ENCODE results near the gene KRT28.
"Not testable (repeated sequence)": the region's sequence is repeated elsewhere in the genome, so short reads cannot be mapped to it uniquely, and the experiment has no call there.

The KRT28 gene

DNA sequence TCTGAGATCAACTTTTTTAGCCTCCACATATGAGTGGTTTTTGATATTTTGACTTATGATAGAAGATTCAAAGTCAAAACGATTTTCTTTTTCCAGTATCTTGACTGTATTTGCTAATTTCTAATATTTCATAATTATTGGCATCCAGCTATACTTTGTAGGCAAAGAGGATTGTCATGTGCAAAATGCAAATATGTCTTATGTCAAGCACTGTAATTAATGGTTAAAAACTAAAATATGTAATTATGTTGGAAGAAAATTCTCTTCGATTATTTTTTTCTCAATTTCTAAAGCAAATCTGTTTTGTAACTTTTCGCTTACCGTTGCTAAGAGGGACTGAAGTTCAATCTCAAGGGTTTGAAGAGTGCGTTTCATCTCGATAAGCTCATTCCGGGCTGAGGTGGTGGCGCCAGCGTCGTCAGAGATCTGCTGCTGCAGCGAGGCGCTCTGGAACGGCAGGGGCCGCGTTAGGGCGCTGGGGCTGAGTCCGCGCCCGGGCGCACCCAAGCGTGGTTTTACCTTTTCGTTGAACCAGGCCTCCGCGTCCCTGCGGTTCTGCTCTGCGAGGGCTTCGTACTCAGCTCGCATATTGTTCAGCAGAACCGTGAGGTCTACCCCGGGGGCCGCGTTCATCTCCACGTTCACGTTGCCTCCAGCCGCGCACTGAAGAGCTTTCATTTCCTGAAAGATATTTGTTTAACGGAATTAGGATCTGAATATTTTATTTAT, 20.4 kb downstream of the KRT28 start:
- peak in 1 of 2 donors; percentile 5 for DNase-seq (ENCODE audit: extremely low read depth in 1 of 2, low read depth in 1 of 2)

DNA sequence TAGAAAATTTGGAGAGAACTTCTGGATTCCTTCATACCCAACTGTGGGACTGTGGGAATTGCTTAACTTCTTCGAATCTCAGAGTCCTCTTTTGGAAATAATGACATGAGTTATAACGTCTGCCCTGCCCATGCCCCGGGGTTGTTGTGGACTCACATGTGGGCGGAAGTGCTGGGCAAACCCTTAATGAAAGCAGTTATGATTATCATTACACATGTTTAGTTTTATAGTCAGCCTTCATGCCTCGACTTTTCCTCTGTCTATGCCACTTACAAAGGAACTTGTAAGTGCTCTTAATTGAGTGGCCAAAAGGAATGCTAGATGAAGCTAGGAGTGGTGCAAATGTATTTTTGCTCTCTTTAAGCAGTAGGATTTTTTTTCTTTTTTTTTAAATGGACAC, 21.3 kb downstream of the KRT28 start:
- no peak for DNase-seq (ENCODE audit: extremely low read depth in 1 of 2, low read depth in 1 of 2)

DNA sequence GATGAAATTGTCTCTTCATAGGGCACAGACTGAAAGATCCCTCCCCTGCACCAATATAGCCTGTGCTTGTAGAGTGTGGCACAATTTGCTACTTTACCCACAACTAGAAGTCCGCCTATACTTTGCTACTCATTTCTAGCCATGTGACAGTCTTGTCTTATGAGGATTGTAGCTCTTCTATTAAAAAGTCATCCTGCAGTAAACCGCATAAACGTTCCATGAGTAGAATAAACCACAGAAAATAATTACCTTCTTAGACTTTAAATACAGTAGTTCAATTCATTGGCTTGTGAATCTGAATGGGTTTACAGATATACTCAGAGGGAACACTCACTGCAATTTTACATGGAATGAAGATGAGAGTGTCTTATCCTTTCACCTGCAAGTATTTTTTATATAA, 21.8 kb downstream of the KRT28 start:
- no peak for DNase-seq (ENCODE audit: extremely low read depth in 1 of 2, low read depth in 1 of 2)

DNA sequence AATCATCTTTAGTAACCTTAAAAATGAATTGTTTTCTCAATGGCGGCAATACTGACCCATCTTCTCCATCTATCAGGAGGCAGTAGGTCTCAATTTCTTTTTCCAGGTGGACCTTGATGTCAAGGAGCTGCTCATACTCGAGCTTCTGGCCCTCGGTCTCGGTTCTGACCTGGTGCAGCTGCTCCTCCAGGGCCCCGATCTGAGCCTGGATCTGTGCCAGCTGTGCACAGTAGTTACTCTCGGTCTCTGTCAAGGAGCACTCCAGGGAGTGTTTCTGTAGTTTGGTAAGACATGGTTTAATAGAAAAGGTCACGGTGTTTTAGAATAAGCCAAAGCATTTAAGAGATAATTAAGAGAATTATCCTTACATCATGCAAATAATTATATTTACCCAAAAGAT, 22.3 kb downstream of the KRT28 start:
- DNase-seq (ENCODE audit: extremely low read depth in 1 of 2, low read depth in 1 of 2): no peak

DNA sequence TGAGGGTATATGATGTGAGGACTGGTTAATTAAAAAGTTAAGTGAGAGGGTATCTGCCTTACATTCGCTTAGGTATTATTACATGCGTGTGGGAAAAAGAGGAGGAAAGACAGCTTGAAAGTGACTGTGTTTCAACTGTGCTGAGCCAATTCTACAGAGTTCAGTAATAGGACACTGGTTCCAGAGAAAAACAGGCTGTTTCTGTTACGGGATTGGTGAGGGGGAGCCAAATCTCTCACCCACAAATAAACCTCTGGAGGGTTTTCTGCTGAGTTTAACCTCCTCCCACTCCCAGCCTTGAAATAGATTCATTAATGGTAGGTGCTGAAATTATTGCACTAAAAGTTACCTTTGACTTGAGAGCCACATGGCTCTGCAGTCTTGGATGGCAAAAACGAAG, 23.8 kb downstream of the KRT28 start:
- no peak for DNase-seq (ENCODE audit: extremely low read depth in 1 of 2, low read depth in 1 of 2)

DNA sequence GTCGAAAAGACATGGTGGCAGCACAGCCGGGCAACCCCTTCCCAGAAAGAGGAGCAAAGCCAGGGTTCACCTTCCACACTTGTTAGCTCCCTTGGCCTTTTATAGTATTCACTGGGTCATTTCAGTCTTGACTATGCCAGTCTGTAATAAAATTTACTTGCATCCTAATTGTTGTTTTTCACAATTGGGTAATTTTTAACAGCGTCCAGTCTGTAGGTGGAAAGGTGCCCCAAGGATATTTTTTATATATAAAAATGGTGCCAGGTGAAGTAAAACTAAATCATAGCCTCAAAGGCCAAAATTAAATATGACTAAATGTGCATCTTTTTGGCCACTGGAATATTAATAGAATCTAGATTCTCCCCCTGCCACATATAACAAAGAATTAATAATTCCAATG, 27.7 kb downstream of the KRT28 start, which contains the start of gene KRT26:
TSS of gene KRT26 (minus strand) at position 101 of the 400 bp plus-strand sequence. CDS start at position 13, 88 bp downstream.
- DNase-seq (ENCODE audit: extremely low read depth in 1 of 2, low read depth in 1 of 2): no peak

DNA sequence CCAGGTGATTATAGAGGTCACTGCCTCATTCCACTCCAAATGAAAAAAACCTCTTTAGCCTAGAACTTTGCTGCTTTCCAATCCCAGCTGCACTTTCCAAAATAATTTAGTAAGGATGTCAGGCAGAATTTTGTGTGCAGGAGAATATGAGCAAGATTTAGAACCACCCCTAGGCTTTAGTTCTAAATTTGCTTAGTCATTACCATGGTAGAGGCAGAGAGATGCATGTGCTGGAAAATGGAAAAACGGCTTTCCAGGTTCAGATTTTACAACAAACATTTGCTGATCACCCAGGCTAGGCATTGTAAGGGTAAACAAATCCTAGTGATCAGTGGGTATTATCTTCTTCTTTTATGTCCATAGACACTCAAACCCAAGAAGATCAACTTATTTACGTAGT, 34.1 kb downstream of the KRT28 start:
- no peak for DNase-seq (ENCODE audit: extremely low read depth in 1 of 2, low read depth in 1 of 2)

DNA sequence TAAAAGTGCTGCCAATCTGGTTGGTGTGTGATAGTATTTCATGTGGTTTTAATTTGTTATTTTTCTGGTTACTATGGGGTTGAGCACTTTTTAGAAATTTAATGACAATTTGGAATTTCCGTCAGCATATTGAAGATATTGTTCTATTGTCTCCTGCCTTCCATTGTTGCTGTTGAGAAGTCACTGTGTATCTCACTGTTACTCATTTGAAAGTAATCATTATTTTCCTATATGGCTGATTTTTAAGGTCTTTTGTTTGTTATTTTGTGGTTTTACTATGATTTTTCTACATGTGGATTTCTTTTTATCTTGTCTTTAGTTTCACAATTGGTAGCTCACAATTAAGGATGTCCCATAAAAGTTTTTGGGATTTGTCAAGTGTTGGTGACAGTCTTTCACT, 36.0 kb downstream of the KRT28 start:
- no peak for DNase-seq (ENCODE audit: extremely low read depth in 1 of 2, low read depth in 1 of 2)

DNA sequence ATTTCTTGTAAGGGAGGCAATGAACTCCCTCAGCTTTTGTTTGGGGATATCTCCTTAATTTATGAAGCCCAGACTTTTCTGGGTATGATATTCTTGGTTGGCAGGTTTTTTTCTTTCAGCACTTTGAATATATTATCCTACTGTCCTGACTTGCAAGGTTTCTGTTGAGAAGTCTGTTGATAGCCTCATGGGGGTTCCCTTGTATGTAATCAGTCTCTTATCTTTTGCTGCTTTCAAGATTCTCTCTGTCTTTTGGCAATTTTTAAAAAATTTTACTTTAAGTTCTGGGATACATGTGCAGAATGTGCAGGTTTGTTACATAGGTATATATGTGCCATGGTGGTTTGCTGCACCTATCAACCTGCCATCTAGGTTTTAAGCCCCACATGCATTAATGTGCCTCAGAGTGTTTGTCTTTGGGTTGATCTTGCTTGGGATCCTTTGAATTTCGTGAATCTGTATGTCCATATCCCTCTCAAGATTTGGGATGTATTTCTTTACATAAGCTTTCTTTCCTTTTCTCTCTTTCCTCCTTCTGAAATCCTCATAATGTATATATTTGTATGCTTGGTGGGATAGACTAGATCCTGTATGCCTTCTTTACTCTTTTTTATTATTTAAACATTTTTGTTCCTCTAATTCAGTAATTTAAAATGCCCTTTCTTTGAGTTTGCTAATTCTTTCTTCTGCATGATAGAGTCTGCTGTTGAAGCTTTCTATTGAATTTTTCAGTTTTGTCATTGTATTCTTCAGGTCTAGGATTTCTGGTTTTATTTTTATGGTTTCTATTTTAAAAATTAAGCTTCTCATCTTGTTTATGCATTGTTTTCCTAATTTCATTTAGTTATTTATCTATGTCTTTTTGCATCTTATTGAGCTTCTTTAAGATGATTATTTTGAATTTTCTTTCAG, 39.4 kb downstream of the KRT28 start:
- DNase-seq (ENCODE audit: extremely low read depth in 1 of 2, low read depth in 1 of 2): no peak

DNA sequence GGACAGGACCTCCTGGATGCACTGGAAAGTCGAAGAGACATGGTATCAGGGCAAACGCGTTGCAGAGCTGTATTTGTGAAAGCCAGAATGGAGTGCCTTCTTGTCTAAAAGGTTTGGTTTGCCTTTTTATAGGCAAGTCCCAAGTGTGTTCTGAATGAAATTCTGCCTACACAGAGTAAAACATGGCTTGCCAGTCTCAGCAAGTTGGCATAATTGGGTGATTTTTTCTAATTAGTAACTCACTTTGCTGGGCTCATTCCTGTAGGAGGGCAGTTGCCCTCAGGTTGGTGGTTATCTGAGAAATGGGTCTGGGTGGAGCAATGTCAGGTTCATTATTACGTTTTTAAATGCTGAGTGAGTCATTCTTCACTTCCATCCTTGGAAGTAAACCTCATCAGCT, 44.5 kb downstream of the KRT28 start, which contains the start of gene KRT25:
TSS of gene KRT25 (minus strand) at position 101 of the 400 bp plus-strand sequence. CDS start at position 41, 60 bp downstream.
- no peak for DNase-seq (ENCODE audit: extremely low read depth in 1 of 2, low read depth in 1 of 2)

DNA sequence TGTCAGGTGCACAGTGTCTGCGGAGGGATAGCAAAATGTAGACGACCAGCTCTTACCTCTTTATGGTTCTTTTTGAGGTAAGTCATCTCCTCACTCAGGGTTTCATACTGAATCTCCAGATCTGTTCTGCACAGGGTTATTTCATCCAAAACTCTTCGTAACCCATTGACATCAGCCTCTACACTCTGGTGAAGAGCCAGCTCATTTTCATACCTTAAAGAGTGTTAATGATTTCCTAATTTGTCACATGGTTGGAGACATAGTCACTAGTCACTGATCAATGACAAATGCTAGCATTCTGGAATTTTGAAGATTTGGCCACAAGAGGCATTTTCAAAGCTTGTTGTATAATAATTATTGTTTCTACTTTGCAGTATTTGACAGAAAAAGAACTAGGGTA, 46.0 kb downstream of the KRT28 start:
- no peak for DNase-seq (ENCODE audit: extremely low read depth in 1 of 2, low read depth in 1 of 2)

DNA sequence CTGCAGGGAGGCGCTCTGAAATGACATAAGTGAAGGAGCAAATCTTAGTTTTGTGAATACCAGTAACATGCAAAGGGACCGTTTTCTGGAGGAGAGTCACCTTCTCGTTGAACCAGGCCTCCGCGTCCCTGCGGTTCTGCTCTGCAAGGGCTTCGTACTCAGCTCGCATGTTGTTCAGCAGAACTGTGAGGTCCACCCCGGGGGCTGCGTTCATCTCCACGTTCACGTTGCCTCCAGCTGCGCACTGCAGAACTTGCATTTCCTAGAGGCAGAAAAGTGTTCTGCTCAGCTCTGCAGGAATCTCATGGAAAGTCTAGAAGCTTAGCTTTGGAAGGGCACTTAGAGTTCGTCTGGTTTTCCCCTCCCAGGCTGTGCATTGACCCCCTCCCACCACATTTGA, 48.7 kb downstream of the KRT28 start:
- DNase-seq (ENCODE audit: extremely low read depth in 1 of 2, low read depth in 1 of 2): no peak

DNA sequence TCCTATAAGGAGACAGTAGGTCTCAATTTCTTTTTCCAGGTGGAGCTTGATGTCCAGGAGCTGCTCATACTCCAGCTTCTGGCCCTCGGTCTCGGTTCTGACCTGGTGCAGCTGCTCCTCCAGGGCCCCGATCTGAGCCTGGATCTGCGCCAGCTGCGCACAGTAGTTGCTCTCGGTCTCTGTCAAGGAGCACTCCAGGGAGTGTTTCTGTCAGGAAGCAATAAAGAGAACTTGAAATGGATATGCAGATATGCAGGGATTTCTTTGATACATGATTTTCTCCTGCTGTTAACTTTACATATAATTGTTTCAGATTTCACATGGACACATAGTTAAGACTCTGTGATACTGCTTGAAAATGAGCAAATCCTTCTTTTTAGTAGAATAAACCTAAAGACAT, 49.4 kb downstream of the KRT28 start:
- no peak for DNase-seq (ENCODE audit: extremely low read depth in 1 of 2, low read depth in 1 of 2)

DNA sequence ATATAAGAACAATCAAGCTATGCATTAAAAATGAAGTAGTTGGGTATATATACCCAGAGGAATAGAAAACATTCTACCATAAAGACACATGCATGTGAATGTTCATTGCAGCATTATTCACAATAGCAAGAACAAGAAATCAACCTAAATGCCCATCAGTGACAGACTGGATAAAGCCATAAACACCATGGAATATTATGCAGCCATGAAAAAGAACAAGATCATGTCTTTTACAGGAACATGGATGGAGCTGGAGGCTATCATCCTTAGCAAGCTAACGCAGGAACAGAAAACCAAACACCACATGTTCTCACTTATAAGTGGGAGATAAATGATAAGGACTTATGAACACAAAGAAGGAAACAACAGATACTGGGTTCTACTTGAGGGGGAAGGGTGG, 51.1 kb downstream of the KRT28 start:
- not testable (repeated sequence) for DNase-seq (ENCODE audit: extremely low read depth in 1 of 2, low read depth in 1 of 2)

Measured in activated CD8-positive, alpha-beta memory T cell treated with anti-CD3 and anti-CD28 coated beads for 1 hour (primary cell).